Mucosa of gallbladder (tissue), 1 donor: ENCODE results near the gene CLPTM1. TPM values are rescaled to one million over a fixed set of nuclear protein-coding genes. Genes with fewer than 3 reads are reported as not detected.
"Not testable (repeated sequence)": the region's sequence is repeated elsewhere in the genome, so short reads cannot be mapped to it uniquely, and the experiment has no call there.

Source experiments
- DNase-seq: peaks from one replicate; pipeline ENCODE4 v3.0.0-alpha.2; 2020; ENCODE audit warnings: low spot score
- total RNA-seq: library from RNA; stranded (reverse); gene quantifications from one replicate; pipeline ENCODE4 v1.2.1, GENCODE V29; 2021
- donor health status: DM: no; HTN: no; CAD: no.

CLPTM1 gene
- total RNA-seq, 1 donor from 2014 or later = 149 TPM

GRCh38 chr19:44942067-44942571 lies 13.1 kb upstream of the CLPTM1 start, which contains the start of gene APOC4:
APOC4 (plus strand) TSS chr19:44942237; CDS start chr19:44942278, 41 bp downstream.
- no peak for DNase-seq

- DNase-seq = peak; percentile 68
These were observed 11.4 kb upstream of the CLPTM1 start for GRCh38 chr19:44943801-44944249.

DNA sequence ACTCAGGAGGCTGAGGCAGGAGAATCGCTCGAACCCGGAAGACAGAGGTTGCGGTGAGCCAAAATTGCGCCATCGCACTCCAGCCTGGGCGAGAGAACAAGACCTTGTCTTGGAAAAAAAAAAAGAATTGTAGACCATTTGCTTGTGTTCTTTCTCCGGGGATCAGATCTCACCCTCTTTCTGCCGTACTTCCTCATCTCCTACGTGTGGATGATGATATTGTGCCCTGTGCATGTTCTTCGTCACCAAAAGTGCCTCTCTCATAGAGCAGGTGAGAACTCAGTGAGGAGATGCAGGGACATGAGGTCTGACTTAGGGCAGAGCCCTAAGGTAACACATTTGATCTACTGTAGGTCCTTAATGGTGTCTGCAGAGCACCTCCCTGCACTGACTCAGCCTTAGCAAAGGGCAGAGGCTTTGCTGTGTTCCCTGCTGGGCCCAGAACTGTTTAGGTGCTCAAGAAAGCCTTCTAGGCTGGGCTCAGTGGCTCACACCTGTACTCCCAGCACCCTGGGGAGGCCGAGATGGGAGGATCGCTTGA lies 8.1 kb upstream of the CLPTM1 start:
- no peak for DNase-seq

DNA sequence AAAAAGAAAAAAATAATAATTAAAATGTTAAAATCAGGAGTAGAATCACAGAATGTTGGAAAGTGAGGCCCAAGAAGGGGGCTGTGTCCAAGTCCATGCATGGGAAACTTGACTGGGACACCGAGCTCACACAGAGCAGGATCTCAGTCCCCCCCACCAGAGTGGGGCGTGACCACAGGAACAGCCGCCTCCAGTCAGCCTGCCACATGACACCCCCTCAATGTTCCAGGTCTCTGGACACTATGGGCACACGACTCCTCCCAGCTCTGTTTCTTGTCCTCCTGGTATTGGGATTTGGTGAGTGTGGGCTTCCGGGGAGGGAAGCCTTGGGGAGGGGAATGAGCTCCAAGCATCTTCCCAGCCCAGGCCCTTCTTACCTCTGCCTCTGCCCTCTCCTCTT lies 6.9 kb upstream of the CLPTM1 start:
- no peak for DNase-seq

GRCh38 chr19:44948763-44949374 lies 6.3 kb upstream of the CLPTM1 start:
- DNase-seq = no peak

GRCh38 chr19:44949550-44949949 lies 5.6 kb upstream of the CLPTM1 start:
- DNase-seq = no peak

GRCh38 chr19:44951179-44952159 lies 3.7 kb upstream of the CLPTM1 start:
- peak; percentile 74 for DNase-seq

- DNase-seq = no peak
These were observed 917 bp upstream of the CLPTM1 start for GRCh38 chr19:44954278-44954648.

- DNase-seq = no peak
These were observed 592 bp downstream of the CLPTM1 start for GRCh38 chr19:44955505-44956439.

DNA sequence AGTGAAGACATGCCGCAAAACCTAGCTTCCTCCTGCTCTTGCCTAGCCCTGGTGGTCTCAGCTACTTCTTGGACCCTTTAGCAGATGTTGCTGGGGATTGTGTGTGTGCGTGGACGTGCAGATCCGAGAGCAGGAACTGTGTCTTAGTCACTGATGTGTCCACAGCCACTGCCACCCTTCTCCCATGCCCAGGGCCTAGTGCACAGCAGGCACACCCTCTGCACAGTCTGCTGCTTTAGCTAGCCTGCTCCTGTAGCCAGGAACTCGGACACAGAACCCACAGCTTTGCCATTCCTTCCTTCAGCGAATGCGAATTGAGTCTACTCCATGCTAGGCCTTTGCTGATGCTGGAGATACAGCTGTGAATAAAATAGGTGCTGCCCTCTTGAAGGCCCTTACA lies 2.3 kb downstream of the CLPTM1 start:
- DNase-seq = no peak

DNA sequence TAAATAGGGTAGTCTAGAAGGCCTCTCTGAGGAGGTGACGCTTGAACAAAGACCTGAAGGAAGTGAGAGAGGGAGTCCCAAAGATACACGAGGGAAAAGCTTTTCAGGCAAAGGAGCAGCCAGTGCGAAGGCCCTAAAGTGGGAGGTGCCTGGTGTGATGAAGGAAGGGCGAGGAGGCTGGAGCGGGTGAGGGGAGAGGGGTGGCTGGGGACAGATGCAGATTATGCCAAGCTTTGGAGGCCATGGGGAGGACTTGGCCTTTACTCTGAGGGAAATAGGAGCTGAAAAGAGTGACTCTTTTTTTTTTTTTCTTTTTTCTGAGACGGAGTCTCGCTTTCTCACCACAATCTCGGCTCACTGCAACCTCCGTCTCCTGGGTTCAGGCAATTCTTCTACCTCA lies 2.9 kb downstream of the CLPTM1 start:
- DNase-seq = no peak

DNA sequence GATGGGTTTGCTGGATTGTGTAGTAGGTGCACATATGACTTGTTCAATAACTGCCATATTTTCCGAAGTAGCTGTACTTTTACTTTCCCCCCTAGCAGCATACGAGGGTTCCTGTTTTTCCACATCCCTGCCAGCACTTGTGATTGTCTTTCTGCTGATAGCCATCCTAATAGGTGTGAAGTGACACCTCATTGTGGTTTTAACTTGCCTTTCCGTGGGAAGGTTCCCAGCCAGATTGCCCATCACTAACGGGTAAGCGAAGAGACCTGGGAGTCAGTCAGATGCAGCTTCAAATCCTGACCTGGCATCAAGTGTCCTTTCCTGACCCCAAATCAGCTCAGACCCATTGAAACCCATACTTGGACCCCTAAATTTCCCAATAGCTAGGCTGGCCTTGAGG lies 4.5 kb downstream of the CLPTM1 start:
- DNase-seq = no peak

DNA sequence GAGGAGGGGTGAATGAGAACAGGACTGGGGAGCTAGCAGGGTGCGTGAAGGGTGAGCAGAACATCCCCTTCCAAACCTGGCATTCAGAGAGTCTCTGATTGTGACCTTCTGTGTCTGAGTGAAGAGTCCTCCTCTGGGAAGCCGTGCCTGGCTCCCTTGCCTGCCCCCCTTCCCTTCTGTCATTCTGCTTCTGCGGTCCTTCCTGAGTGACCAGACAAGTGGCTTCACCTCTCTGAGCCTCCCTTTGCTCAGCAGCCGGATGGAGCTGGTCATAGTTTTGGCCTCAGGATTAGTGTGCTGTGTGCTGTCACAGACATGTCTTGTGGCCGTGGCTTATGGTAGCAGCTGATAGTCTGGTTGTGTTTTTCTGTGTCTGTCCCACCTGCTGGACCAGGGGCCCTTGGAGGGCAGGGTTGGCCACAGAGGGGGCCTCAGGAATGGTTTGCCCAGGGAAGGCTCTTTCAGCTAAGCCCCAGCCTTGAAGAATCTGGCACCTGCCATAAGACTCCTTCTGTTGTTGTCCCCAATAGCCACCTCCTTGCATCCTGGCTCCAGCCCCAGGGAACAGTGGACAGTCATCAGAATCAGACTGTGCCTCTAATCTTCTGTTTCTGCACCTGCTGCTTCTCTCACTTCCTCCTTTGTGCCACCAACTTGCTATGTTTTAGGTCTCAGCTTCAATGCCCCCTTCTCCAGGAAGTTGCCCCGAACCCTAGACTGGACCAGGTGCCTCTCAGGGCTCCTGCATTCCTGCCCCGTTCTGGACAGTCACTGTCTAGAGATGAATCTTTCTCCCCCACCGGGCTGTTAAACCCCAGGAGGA lies 5.9 kb downstream of the CLPTM1 start:
- DNase-seq = no peak

- no peak for DNase-seq
These were observed 6.6 kb downstream of the CLPTM1 start for GRCh38 chr19:44961821-44962220.

GRCh38 chr19:44968118-44968517 lies 12.9 kb downstream of the CLPTM1 start:
- no peak for DNase-seq

DNA sequence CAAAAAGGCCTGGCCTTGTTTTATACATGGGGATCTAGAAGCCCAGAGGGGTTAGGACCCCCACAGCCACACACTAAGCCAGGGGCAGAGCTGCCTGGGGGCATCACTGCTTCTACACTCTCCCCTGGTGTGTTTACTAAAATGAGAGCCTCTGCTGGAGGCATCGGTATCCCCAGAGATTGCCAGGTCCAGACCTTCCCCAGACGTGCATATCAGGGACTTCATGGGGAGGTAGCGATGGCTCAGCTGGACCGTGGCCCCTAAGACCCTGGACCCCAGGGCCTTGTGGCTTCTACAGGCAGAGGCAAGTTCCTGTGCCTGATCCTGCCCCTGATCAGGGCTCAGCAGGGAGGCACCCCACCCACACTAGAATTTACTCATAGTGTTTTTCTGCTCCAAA lies 13.5 kb downstream of the CLPTM1 start:
- DNase-seq = no peak

DNA sequence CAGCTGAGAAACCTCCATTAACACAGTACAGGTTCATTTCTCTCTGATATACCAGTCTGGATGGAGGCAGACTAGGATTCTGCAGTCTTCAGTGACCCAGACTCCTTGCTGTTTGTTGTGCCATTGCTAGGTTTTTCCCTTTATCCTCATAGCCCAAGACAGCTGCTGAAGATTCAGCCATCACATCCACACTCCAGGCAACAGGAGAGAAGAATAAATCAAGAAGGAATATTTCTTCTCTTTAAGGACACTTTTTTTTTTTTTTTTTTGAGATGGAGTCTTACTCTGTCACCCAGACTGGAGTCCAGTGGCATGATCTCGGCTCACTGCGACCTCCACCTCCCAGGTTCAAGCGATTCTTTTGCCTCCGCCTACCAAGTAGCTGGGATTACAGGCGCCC lies 14.3 kb downstream of the CLPTM1 start:
- no peak for DNase-seq

DNA sequence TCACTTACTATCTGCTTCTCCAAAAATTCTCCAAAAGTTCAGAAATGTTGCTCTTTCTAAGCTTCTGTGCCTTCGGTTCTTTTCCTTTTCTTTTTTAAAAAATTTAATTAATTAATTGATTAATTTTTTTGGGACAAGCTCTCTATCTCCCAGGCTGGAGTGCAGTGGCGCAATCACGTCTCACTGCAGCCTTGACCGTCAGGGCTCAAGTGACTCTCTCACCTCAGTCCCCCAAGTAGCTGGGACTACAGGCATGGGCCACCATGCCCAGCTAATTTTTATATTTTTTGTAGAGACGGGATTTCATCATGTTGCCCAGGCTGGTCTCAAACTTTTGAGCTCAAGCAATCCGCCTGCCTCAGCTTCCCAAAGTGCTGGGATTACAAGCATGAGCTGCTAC lies 16.3 kb downstream of the CLPTM1 start:
- DNase-seq = not testable (repeated sequence)

- DNase-seq = no peak
These were observed 17.6 kb downstream of the CLPTM1 start for GRCh38 chr19:44972802-44973201.

DNA sequence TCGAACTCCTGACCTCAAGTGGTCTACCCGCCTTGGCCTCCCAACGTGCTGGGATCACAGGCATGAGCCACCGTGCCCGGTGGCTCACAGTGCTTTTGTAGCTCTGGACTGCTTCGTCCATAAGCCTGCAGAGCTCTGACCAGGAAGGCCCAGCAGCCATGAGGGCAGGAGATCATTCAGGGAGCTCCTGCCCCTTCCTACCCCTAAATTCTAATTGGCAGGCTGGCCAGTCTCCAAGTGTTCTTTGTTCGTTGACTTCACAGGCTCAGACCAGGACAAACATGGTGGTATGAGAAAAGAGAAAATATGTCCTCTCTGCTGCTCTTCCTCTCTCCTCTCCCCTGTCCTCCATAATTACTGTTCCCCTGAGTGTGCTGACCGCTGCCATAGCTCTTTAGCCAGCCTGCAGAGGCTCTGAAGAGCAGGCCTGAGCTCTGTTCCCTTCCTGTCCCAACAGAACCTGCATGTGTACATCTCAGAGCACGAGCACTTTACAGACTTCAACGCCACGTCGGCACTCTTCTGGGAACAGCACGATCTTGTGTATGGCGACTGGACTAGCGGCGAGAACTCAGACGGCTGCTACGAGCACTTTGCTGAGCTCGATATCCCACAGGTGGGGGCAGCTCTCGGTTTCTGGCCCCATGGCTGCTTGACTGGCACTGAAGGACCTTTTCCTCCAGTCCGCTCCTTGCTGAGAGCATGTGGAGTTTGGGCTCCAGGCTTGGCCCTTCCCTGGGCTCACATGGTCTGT lies 19.0 kb downstream of the CLPTM1 start:
- DNase-seq = no peak
